GM08714 (cell line): ENCODE results near the gene TMEM88.
A peak's percentile ranks its signal among the peaks of the same experiment; 100 is the strongest.

Experiments
- H3K4me3 ChIP-seq: fragments of 200-500 bp; sonication (Bioruptor generic); 2 replicates; pipeline ENCODE4 v1.5.1; 2014; ENCODE audit warnings: mild to moderate bottlenecking, low read length, inconsistent platforms
- ZNF274 ChIP-seq: IDR thresholded peaks from 2 replicates; pipeline ENCODE4 v1.6.1; 2012; ENCODE audit warnings: mild to moderate bottlenecking, low read depth, low read length

The TMEM88 gene

GRCh38 chr17:7844292-7845154 lies 10.3 kb upstream of the TMEM88 start:
- peak overlapping the region; percentile 88 for H3K4me3 ChIP-seq
- TF ChIP-seq ZNF274 = no peak

GRCh38 chr17:7845359-7846062 lies 9.4 kb upstream of the TMEM88 start:
- TF ChIP-seq ZNF274 = no peak
- peak overlapping the region; percentile 88; the same call in 1 of the 2 replicates for H3K4me3 ChIP-seq

- no peak overlapping the region for H3K4me3 ChIP-seq
- no peak for TF ChIP-seq ZNF274
Observed at GRCh38 chr17:7846063-7846735, 8.7 kb upstream of the TMEM88 start.

- TF ChIP-seq ZNF274 = no peak
- no peak overlapping the region for H3K4me3 ChIP-seq
Observed at GRCh38 chr17:7846765-7847661, 7.9 kb upstream of the TMEM88 start.

GRCh38 chr17:7848131-7848579 lies 6.7 kb upstream of the TMEM88 start:
- TF ChIP-seq ZNF274 = no peak
- H3K4me3 ChIP-seq = no peak overlapping the region

- H3K4me3 ChIP-seq = no peak overlapping the region
- no peak for TF ChIP-seq ZNF274
Observed at GRCh38 chr17:7848739-7849129, 6.1 kb upstream of the TMEM88 start.

- TF ChIP-seq ZNF274 = no peak
- no peak overlapping the region for H3K4me3 ChIP-seq
Observed at GRCh38 chr17:7849130-7849750, 5.6 kb upstream of the TMEM88 start.

- no peak for TF ChIP-seq ZNF274
- H3K4me3 ChIP-seq = no peak overlapping the region
Observed at GRCh38 chr17:7849751-7850504, 4.9 kb upstream of the TMEM88 start.

- no peak overlapping the region; the same call in 1 of the 2 replicates for H3K4me3 ChIP-seq
- no peak for TF ChIP-seq ZNF274
Observed at GRCh38 chr17:7850701-7851437, 4.0 kb upstream of the TMEM88 start.

- H3K4me3 ChIP-seq = no peak overlapping the region; the same call in 1 of the 2 replicates
- no peak for TF ChIP-seq ZNF274
Observed at GRCh38 chr17:7851438-7852261, 3.2 kb upstream of the TMEM88 start.

GRCh38 chr17:7852262-7852670 lies 2.6 kb upstream of the TMEM88 start:
- H3K4me3 ChIP-seq = no peak overlapping the region
- TF ChIP-seq ZNF274 = no peak
